WI38 (cell line): Measurements from ENCODE around the gene RFPL2.

ENCODE experiments used
- H3K4me3 ChIP-seq: 2 replicates; pipeline ENCODE4 v1.5.1; 2011; ENCODE audit warnings: low read depth, mild to moderate bottlenecking, control low read depth, low read length
- CTCF ChIP-seq: IDR thresholded peaks from 2 replicates; pipeline ENCODE4 v1.5.1; 2012; ENCODE audit warnings: low read depth, mild to moderate bottlenecking, control low read depth, low read length

The RFPL2 gene

GRCh38 chr22:32204856-32205722 is at the start of gene RFPL2:
RFPL2 (minus strand) TSS chr22:32205073; CDS start chr22:32202451, 2,622 bp downstream.
- no peak within 1 kb of the TSS for H3K4me3 ChIP-seq
- TF ChIP-seq CTCF: no peak

DNA sequence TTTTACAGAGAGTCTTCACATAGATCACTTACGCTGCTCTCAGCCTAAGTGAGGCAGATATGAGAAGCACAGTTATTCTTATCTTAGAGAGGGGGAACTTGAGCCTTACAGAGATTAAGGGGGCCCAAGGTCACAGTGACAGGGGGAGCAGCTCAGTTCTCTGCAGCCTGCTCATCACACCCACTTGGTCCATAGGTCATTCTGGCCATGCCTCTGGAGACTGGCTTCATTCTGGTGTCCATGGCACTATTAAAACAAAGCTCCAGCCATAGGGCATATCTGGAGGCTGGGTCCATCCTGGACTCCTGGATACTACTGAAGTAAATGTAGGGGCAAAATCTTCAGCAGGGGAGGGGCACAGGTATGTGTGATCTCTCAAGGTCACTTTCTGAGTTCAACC is 44.4 kb upstream of the RFPL2 start:
- H3K4me3 ChIP-seq: no peak overlapping the region
- TF ChIP-seq CTCF: no peak

DNA sequence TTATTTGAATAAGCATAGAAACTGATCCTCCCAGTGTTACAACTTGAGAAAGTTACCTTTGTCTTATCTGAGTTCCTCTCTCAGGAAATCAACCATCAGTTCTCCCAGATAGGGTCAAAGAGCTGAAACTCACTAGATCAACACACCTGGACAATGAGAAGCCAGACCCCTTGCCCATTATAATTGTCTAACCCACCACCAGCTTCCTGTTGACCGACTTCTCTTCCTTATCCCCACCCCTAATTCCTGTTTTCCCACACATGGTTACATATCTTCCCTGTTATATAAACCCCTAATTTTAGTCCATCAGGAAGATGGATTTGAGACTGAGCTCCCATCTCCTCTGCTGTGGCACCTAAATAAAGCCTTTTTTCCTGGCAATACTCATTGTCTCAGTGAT is 43.4 kb upstream of the RFPL2 start:
- no peak overlapping the region for H3K4me3 ChIP-seq
- TF ChIP-seq CTCF: no peak

DNA sequence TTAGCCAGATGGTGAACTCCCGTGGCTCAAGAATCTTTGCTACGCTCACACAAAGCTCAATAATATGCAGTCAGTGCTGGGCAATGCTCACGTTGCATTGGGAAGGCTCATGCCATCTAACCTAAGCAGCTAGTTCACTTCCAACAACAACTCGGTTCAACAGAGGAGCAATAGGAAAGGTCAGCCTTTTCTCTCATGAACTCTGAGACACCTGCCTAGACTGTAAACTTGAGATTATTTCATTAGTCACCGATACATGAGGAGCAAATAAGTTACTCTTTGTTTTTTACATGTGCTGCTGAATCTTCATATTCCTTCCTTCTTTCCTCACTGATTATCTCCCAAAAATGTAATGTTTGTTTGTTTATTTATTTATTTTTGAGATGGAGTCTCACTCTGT is 41.3 kb upstream of the RFPL2 start:
- no peak for TF ChIP-seq CTCF
- no peak overlapping the region for H3K4me3 ChIP-seq

- TF ChIP-seq CTCF: no peak
- H3K4me3 ChIP-seq: no peak overlapping the region
Observed at GRCh38 chr22:32245042-32245441, 40.2 kb upstream of the RFPL2 start.

DNA sequence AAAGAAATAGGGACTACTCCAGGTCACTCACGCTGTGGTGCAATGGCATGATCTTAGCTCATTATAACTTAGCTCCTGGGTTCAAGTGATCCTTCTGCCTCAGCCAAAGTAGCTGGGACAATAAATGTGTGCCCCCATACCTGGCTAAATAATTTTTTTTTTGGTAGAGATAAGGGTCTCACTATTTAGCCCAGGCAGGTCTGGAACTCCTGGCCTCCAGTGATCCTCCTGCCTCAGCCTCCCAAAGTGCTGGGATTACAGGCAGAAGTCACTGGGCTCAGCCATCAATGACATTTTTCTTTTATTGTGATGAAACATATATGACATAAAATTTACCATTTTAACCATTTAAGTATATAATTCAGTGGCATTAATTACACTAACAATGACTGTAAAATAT is 39.7 kb upstream of the RFPL2 start:
- no peak for TF ChIP-seq CTCF
- H3K4me3 ChIP-seq: no peak overlapping the region

DNA sequence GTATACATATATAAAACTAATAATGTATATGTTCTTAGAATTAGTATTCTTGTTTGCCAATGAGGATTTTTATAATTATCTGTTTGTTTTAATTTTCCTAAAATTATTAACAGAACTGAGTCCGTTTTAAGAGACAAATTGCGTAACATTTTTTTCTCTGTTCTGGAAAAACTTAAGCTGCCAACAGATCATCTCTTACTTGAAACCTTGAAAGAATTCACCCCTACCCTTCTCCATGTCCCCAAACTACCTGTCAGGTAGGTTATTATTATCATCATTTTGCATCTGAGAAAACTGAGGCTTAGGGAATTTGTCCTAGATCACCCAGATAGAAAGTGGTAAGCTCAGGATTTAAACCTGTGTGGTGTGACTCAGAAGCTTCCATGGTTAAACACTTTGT is 35.6 kb upstream of the RFPL2 start:
- no peak overlapping the region for H3K4me3 ChIP-seq
- no peak for TF ChIP-seq CTCF
